Measurements from ENCODE around the gene TM7SF2.

The TM7SF2 gene

GRCh38 chr11:65125197-65126056 lies 13.8 kb downstream of the TM7SF2 start:
- ChIA-PET POLR2A (ENCODE audit: low non-redundant PET) (no interaction called here), CTCF (interaction anchor here (1.0 kb wide), 1 partner anchor 56 kb away, joined by 3 read pairs; no protein-coding TSS in a partner anchor)
- peak overlapping the region; percentile 51 for H3K27ac ChIP-seq
- TF ChIP-seq, protein P1, sequence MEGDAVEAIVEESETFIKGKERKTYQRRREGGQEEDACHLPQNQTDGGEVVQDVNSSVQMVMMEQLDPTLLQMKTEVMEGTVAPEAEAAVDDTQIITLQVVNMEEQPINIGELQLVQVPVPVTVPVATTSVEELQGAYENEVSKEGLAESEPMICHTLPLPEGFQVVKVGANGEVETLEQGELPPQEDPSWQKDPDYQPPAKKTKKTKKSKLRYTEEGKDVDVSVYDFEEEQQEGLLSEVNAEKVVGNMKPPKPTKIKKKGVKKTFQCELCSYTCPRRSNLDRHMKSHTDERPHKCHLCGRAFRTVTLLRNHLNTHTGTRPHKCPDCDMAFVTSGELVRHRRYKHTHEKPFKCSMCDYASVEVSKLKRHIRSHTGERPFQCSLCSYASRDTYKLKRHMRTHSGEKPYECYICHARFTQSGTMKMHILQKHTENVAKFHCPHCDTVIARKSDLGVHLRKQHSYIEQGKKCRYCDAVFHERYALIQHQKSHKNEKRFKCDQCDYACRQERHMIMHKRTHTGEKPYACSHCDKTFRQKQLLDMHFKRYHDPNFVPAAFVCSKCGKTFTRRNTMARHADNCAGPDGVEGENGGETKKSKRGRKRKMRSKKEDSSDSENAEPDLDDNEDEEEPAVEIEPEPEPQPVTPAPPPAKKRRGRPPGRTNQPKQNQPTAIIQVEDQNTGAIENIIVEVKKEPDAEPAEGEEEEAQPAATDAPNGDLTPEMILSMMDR (conservative IDR thresholded peaks at IDR 0.05; ENCODE audit: low read depth), result no peak
- no peak for DNase-seq (ENCODE audit: low spot score)

- H3K27ac ChIP-seq, result peak overlapping the region; percentile 51
- TF ChIP-seq, protein P1 (conservative IDR thresholded peaks at IDR 0.05; ENCODE audit: low read depth), result no peak
- no peak for DNase-seq (ENCODE audit: low spot score)
- ChIA-PET CTCF (interaction anchor here (0.6 kb wide), 1 partner anchor 333 kb away, joined by 3 read pairs; no protein-coding TSS in a partner anchor), POLR2A (ENCODE audit: low non-redundant PET) (interaction anchor here (0.9 kb wide), 1 partner anchor 15 kb away, joined by 3 read pairs; the partner anchor contains the start of gene TM7SF2)
These were observed 15.1 kb downstream of the TM7SF2 start for GRCh38 chr11:65126624-65127274.

- TF ChIP-seq, protein P1 (conservative IDR thresholded peaks at IDR 0.05; ENCODE audit: low read depth), result no peak
- ChIA-PET POLR2A (ENCODE audit: low non-redundant PET) (no interaction called here), CTCF (interaction anchor here (0.6 kb wide), 1 partner anchor 334 kb away, joined by 3 read pairs; no protein-coding TSS in a partner anchor)
- peak overlapping the region; percentile 43 for H3K27ac ChIP-seq
- no peak for DNase-seq (ENCODE audit: low spot score)
These were observed 16.0 kb downstream of the TM7SF2 start for GRCh38 chr11:65127473-65128181.

GRCh38 chr11:65128182-65129145 lies 16.8 kb downstream of the TM7SF2 start:
- TF ChIP-seq, protein P1 (conservative IDR thresholded peaks at IDR 0.05; ENCODE audit: low read depth), result no peak
- peak overlapping the region; percentile 43 for H3K27ac ChIP-seq
- ChIA-PET POLR2A (ENCODE audit: low non-redundant PET) (interaction anchor here (0.6 kb wide), 1 partner anchor 59 kb away, joined by 4 read pairs; no protein-coding TSS in a partner anchor), CTCF (interaction anchor here (1.2 kb wide), 1 partner anchor 11 kb away, joined by 6 read pairs; the partner anchor contains the start of gene ZNHIT2)
- DNase-seq (ENCODE audit: low spot score), result no peak

DNA sequence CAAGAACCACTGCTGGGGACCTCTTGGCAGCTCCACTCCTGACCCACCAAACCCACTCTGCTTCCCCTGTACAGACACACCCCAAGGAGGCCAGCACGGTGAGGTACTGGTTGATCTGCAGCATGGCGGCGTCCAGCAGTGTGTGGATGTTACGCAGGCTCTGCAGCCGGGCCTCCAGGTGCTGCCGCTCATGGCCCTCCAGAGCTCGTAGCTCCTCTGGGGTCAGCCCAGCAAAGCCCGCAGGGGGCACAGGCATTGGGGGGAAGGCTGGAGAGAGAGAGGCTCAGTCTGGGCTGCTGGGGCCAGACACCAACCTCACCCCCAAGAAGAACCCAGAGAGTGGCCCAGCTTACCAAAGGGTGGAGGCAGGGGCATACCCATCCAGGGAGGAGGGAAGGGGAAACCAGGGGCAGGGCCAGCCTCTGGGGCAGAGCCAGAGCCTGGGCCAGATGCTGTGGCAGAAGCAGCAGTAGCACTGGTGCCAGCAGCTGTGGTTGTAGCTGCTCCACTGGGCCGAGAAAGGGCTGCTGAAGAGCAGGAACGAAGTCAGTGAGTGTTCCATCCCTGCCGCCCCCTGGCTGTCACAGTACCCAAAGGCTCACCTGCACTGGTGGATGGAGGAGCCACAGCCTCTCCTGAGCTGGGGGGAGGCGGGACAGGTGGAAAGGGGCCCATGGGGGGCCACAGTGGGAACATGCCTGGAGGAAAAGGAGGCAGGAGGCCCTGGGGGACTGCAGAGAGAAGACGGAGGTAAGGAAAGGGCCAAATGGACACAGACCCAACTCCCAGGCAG lies 18.2 kb downstream of the TM7SF2 start:
- ChIA-PET POLR2A (ENCODE audit: low non-redundant PET) (interaction anchor here (0.8 to 2.7 kb wide), 2 partner anchors 8 to 51 kb away, joined by 3 to 9 read pairs; partner anchors contain the start of genes FAU and MRPL49), CTCF (no interaction called here)
- TF ChIP-seq, protein P1 (conservative IDR thresholded peaks at IDR 0.05; ENCODE audit: low read depth), result no peak
- H3K27ac ChIP-seq, result peak overlapping the region; percentile 32
- no peak for DNase-seq (ENCODE audit: low spot score)
